ENCODE data around the gene KIAA0232. TPM values are rescaled to one million over a fixed set of nuclear protein-coding genes. Genes with fewer than 3 reads are reported as not detected.
A peak's percentile ranks its signal among the peaks of the same experiment; 100 is the strongest.
"Not testable (repeated sequence)": the region's sequence is repeated elsewhere in the genome, so short reads cannot be mapped to it uniquely, and the experiment has no call there.

Gene KIAA0232
- total RNA-seq, 1 experiment from 2014 or later = 10.9 TPM

DNA sequence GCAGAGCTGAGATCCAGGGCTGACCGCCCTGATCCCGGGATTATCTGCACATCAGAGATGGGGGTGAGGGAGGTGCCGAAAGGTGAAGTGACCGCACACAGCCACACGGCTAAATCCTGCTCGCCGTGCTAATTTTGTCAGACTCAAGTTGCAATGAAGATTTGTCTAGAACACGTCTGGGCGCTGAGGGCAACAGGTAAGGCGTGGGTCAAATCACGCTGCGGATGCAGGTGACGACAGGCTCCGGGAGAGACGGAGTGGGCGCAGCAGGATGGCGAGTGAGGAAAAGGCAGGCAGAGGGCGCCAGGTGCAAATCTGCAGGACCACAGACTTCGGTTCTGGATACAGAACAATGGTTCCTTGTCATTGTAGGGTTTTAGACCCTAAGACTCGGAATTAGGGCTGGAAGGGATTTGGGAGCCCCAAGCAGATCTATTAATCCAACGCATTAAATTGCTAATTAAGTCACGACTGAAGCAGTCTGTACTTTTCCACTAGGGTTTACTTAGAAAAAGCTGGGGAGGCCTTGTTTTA is 125.2 kb downstream of the KIAA0232 start:
- DNase-seq = no peak
- Histone ChIP-seq H3K9me2 (replicated peaks; ENCODE audit: insufficient read depth, low read length) (no peaks in the 10 kb centered on the region), H3K4me3 (ENCODE audit: low read length) (no peak overlapping the region), H3K4me1 (ENCODE audit: low read length) (peaks cover 17% of the 10 kb centered on the region), H3K4me2 (ENCODE audit: low read depth, low read length, poor library complexity, severe bottlenecking) (no peak overlapping the region), H3K79me2 (ENCODE audit: low read length) (no peaks in the 10 kb centered on the region), H2AFZ (ENCODE audit: low read length) (no peak overlapping the region), H4K20me1 (ENCODE audit: insufficient read depth, low read depth, low read length) (peaks cover 11% of the 10 kb centered on the region; the same call in 1 of the 2 replicates), H3K36me3 (ENCODE audit: insufficient read depth, low read length) (no peaks in the 10 kb centered on the region), H3K27me3 (ENCODE audit: low read length) (no peaks in the 10 kb centered on the region), H3K27ac (ENCODE audit: low read length) (no peak overlapping the region), H3K9ac (ENCODE audit: low read length) (no peak overlapping the region), H3K9me3 (ENCODE audit: low read length) (no peaks in the 10 kb centered on the region)

DNA sequence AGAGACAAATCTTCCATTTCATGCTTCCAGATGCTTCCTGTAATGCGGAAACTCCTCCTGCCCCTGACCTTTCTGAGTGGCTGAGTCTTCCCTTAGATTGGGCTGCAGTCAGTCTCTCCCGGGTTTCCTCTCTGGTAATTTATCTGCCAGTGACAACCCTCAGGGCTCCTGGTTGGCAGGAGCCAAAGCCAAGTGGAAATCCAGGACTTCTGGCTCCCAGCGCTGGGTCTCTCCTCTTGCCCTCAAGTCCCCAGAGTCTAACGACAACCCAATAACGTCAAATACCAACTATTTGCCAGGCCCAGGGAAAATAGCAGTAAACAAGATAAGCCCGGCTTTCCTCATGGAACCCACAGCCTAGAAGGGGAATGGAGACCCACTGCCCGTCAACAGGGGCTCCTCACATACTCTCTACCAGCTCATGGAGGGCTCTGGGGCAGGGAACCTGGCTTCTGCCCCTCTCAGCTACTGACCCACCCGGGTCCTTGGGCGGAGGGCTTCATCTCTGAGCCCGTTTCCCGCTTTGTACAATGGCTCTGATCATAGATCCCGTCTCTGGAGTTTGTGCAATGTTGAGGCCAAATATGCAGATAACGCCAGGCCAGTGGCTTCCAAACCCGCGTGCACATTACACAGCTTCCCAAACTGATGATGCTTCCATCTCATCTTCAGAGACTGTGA is 126.0 kb downstream of the KIAA0232 start:
- no peaks in the 10 kb centered on the region for H3K27me3 ChIP-seq (ENCODE audit: low read length)
- H3K9me3 ChIP-seq (ENCODE audit: low read length) = no peaks in the 10 kb centered on the region
- peaks cover 17% of the 10 kb centered on the region for H3K4me1 ChIP-seq (ENCODE audit: low read length)
- peak overlapping the region; percentile 82 for H3K4me3 ChIP-seq (ENCODE audit: low read length)
- no peaks in the 10 kb centered on the region for H3K9me2 ChIP-seq (replicated peaks; ENCODE audit: insufficient read depth, low read length)
- peaks cover 16% of the 10 kb centered on the region; the same call in 1 of the 2 replicates for H4K20me1 ChIP-seq (ENCODE audit: insufficient read depth, low read depth, low read length)
- no peak for DNase-seq
- H3K4me2 ChIP-seq (ENCODE audit: low read depth, low read length, poor library complexity, severe bottlenecking) = peak overlapping the region; percentile 95
- no peaks in the 10 kb centered on the region for H3K79me2 ChIP-seq (ENCODE audit: low read length)
- H3K27ac ChIP-seq (ENCODE audit: low read length) = no peak overlapping the region
- H3K9ac ChIP-seq (ENCODE audit: low read length) = peak overlapping the region; percentile 90
- H2AFZ ChIP-seq (ENCODE audit: low read length) = peak overlapping the region; percentile 70
- no peaks in the 10 kb centered on the region for H3K36me3 ChIP-seq (ENCODE audit: insufficient read depth, low read length)

GRCh38 chr4:6909113-6909969 is 126.8 kb downstream of the KIAA0232 start, which contains the start of gene TBC1D14:
TSS of gene TBC1D14 (plus strand) at chr4:6909826. CDS start at chr4:6923390, 13,564 bp downstream.
- H3K9me3 ChIP-seq (ENCODE audit: low read length) = no peaks in the 10 kb centered on the region

DNA sequence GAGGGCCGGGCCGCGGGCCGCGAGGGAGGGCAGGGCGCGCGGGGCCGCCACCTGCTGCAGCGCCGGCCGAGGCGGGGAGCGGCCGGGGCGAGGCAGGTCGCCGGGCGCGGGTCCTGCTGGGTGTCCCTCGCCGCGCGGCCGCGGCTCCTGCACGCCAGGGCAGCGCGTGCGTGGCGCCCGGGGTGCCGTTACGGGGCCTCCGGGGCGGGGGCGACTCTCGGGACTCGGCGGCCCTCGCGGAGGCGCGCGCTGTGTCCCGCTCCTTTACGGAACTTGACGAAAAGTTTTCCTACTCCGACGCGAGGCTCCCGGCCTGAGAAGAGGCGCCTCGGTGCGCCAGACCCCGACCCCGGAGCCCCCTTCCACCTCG is 127.4 kb downstream of the KIAA0232 start:
- peaks cover 17% of the 10 kb centered on the region for H3K4me1 ChIP-seq (ENCODE audit: low read length)
- peak; percentile 67 for DNase-seq
- no peaks in the 10 kb centered on the region for H3K9me3 ChIP-seq (ENCODE audit: low read length)
- H3K36me3 ChIP-seq (ENCODE audit: insufficient read depth, low read length) = no peaks in the 10 kb centered on the region
- no peaks in the 10 kb centered on the region for H3K27me3 ChIP-seq (ENCODE audit: low read length)
- no peak overlapping the region for H2AFZ ChIP-seq (ENCODE audit: low read length)
- no peak overlapping the region for H3K27ac ChIP-seq (ENCODE audit: low read length)
- peak overlapping the region; percentile 97 for H3K4me2 ChIP-seq (ENCODE audit: low read depth, low read length, poor library complexity, severe bottlenecking)
- peaks cover 16% of the 10 kb centered on the region; the same call in 1 of the 2 replicates for H4K20me1 ChIP-seq (ENCODE audit: insufficient read depth, low read depth, low read length)
- no peaks in the 10 kb centered on the region for H3K9me2 ChIP-seq (replicated peaks; ENCODE audit: insufficient read depth, low read length)
- H3K4me3 ChIP-seq (ENCODE audit: low read length) = peak overlapping the region; percentile 82
- H3K79me2 ChIP-seq (ENCODE audit: low read length) = no peaks in the 10 kb centered on the region
- peak overlapping the region; percentile 76 for H3K9ac ChIP-seq (ENCODE audit: low read length)

More at GRCh38 chr4:6909113-6909969, 126.8 kb downstream of the KIAA0232 start, which contains the start of gene TBC1D14:
- Histone ChIP-seq H3K36me3 (ENCODE audit: insufficient read depth, low read length) (no peaks in the 10 kb centered on the region), H3K27me3 (ENCODE audit: low read length) (no peaks in the 10 kb centered on the region), H4K20me1 (ENCODE audit: insufficient read depth, low read depth, low read length) (peaks cover 16% of the 10 kb centered on the region; the same call in 1 of the 2 replicates), H3K9ac (ENCODE audit: low read length) (peak within 1 kb of the TSS; percentile 90), H3K4me2 (ENCODE audit: low read depth, low read length, poor library complexity, severe bottlenecking) (peak within 1 kb of the TSS; percentile 97), H3K4me1 (ENCODE audit: low read length) (peaks cover 17% of the 10 kb centered on the region), H3K4me3 (ENCODE audit: low read length) (peak within 1 kb of the TSS; percentile 82), H3K79me2 (ENCODE audit: low read length) (no peaks in the 10 kb centered on the region), H3K9me2 (replicated peaks; ENCODE audit: insufficient read depth, low read length) (no peaks in the 10 kb centered on the region), H3K27ac (ENCODE audit: low read length) (peak within 1 kb of the TSS; percentile 71), H2AFZ (ENCODE audit: low read length) (peak within 1 kb of the TSS; percentile 70)
- DNase-seq = peak; percentile 92

- Histone ChIP-seq H2AFZ (ENCODE audit: low read length) (no peak overlapping the region), H3K27me3 (ENCODE audit: low read length) (no peaks in the 10 kb centered on the region), H3K4me3 (ENCODE audit: low read length) (peak overlapping the region; percentile 82), H3K4me1 (ENCODE audit: low read length) (peaks cover 17% of the 10 kb centered on the region), H3K9me3 (ENCODE audit: low read length) (no peaks in the 10 kb centered on the region), H3K9ac (ENCODE audit: low read length) (peak overlapping the region; percentile 76), H3K4me2 (ENCODE audit: low read depth, low read length, poor library complexity, severe bottlenecking) (peak overlapping the region; percentile 97), H4K20me1 (ENCODE audit: insufficient read depth, low read depth, low read length) (peaks cover 20% of the 10 kb centered on the region; the same call in 1 of the 2 replicates), H3K36me3 (ENCODE audit: insufficient read depth, low read length) (no peaks in the 10 kb centered on the region), H3K79me2 (ENCODE audit: low read length) (no peaks in the 10 kb centered on the region), H3K9me2 (replicated peaks; ENCODE audit: insufficient read depth, low read length) (no peaks in the 10 kb centered on the region), H3K27ac (ENCODE audit: low read length) (no peak overlapping the region)
- peak; percentile 58 for DNase-seq
These were observed 127.9 kb downstream of the KIAA0232 start for GRCh38 chr4:6910340-6910959.

DNA sequence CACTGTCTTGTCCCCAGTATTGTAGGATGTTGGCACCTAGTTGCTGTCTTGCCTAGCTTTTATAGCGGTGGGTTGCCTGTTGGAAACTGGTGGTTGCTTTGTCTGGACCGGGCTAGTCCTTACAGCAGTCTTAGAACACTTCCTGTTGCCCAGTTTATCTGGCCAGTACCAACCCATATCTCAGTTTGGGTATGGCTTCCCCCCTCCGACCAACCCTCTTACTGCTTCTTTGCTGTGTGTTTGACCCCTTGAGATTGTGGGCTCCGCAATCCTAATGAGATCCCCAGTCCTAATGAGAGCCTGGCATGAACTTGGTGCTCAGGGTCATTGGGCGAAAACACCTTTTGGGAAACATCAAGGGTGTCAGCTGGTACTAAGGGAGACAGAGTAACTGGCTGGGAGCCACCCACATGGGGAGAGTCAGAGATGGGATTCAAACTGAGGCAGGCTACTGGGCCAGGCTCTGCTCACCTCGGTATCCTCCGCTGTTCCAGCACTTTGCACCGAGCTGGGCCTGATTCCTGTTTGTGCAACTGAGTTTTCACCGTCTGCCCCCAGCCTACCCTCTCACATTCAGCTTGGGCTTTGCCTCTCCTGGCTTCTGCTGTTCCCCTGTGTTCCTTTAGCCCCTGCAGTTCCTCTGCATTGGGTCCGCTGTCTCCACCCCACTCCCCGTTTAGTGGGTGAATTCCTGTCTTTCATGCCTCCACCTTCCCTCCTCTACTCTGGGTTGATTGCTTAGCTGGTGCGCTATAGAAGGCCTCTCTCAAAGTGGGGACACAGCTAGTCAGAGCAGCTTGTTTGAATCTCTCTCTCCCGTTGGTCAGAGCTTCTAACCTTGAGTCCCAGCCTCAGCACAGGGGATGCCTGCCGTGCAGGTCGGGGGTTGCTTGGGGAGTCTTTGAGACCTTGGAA is 128.7 kb downstream of the KIAA0232 start:
- no peaks in the 10 kb centered on the region for H3K79me2 ChIP-seq (ENCODE audit: low read length)
- H4K20me1 ChIP-seq (ENCODE audit: insufficient read depth, low read depth, low read length) = peaks cover 22% of the 10 kb centered on the region; the same call in 1 of the 2 replicates
- H3K4me1 ChIP-seq (ENCODE audit: low read length) = peaks cover 17% of the 10 kb centered on the region
- H3K9me3 ChIP-seq (ENCODE audit: low read length) = no peaks in the 10 kb centered on the region
- no peak for DNase-seq
- peak overlapping the region; percentile 97 for H3K4me2 ChIP-seq (ENCODE audit: low read depth, low read length, poor library complexity, severe bottlenecking)
- H3K4me3 ChIP-seq (ENCODE audit: low read length) = peak overlapping the region; percentile 82; the same call in 1 of the 2 replicates
- no peaks in the 10 kb centered on the region for H3K27me3 ChIP-seq (ENCODE audit: low read length)
- H3K36me3 ChIP-seq (ENCODE audit: insufficient read depth, low read length) = no peaks in the 10 kb centered on the region
- no peaks in the 10 kb centered on the region for H3K9me2 ChIP-seq (replicated peaks; ENCODE audit: insufficient read depth, low read length)
- H3K9ac ChIP-seq (ENCODE audit: low read length) = no peak overlapping the region
- H2AFZ ChIP-seq (ENCODE audit: low read length) = no peak overlapping the region
- H3K27ac ChIP-seq (ENCODE audit: low read length) = no peak overlapping the region

DNA sequence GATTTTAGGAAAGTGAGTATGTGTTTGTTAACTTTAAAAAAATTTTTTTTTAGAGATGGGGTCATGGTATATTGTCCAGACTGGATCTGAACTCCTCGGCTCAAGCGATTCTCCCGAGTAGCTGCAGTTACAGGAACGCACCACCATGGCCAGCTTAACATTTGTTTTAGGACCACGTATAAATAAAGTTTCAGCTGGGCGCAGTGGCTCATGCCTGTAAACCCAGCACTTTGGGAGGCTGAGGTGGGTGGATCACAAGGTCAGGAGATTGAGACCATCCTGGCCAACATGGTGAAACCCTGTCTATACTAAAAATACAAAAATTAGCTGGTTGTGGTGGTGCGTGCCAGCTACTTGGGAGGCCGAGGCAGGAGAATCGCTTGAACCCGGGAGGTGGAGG is 129.4 kb downstream of the KIAA0232 start:
- not testable (repeated sequence) for H3K4me3 ChIP-seq (ENCODE audit: low read length); H3K27me3 ChIP-seq (ENCODE audit: low read length); H3K27ac ChIP-seq (ENCODE audit: low read length); H3K36me3 ChIP-seq (ENCODE audit: insufficient read depth, low read length); H3K4me2 ChIP-seq (ENCODE audit: low read depth, low read length, poor library complexity, severe bottlenecking); H2AFZ ChIP-seq (ENCODE audit: low read length); H3K9me3 ChIP-seq (ENCODE audit: low read length); DNase-seq; H3K79me2 ChIP-seq (ENCODE audit: low read length); H3K9ac ChIP-seq (ENCODE audit: low read length); H3K9me2 ChIP-seq (replicated peaks; ENCODE audit: insufficient read depth, low read length)
- peaks cover 17% of the 10 kb centered on the region for H3K4me1 ChIP-seq (ENCODE audit: low read length)
- peaks cover 22% of the 10 kb centered on the region; the same call in 1 of the 2 replicates for H4K20me1 ChIP-seq (ENCODE audit: insufficient read depth, low read depth, low read length)

All from Karpas-422 (cell line).